IMR-90 (cell line): ENCODE data around the gene TUBA3D. TPM values are rescaled to one million over a fixed set of nuclear protein-coding genes. Genes with fewer than 3 reads are reported as not detected.
"Not testable (repeated sequence)": the region's sequence is repeated elsewhere in the genome, so short reads cannot be mapped to it uniquely, and the experiment has no call there.

Source experiments
- ATAC-seq: fragments of 200-7000 bp; cut with Tn5 transposase; 2 replicates; pipeline ENCODE4 v1.9.1; 2020; ENCODE audit warnings: low read depth, mild to moderate bottlenecking, moderate library complexity
- BruUV-seq: library from RNA; stranded (reverse); fragments of 400-500 nt; replicated peaks from 2 replicates; lab custom pipeline; 2021; lab: Mats Ljungman, UMichigan
- CTCF ChIA-PET: fragments of 300-600 bp; formaldehyde crosslinking; extraction: SDS; loops from one replicate; lab custom pipeline; 2021; ENCODE audit warnings: antibody characterized with exemption; lab: Yijun Ruan, JAX
- POLR2A ChIA-PET: fragments of 300-600 bp; sonication (Branson Sonifier 250); formaldehyde crosslinking; loops from one replicate; lab custom pipeline; 2022; ENCODE audit warnings: antibody characterized with exemption; ENCODE audit not compliant: unreplicated experiment; lab: Charles Lee
- DNase-seq: peaks from one replicate; pipeline ENCODE4 v3.0.0; 2013
- H2AFZ ChIP-seq: replicated peaks from 2 replicates; pipeline ENCODE3; 2013; ENCODE audit warnings: low read length, mild to moderate bottlenecking; ENCODE audit not compliant: poor library complexity
- H2AK5ac ChIP-seq: 2 replicates; pipeline ENCODE4 v1.6.1; 2013; ENCODE audit warnings: low read depth, low read length, inconsistent platforms
- H2AK9ac ChIP-seq: replicated peaks from 2 replicates; pipeline ENCODE3; 2013; ENCODE audit warnings: mild to moderate bottlenecking, low read depth, low read length, moderate library complexity; ENCODE audit not compliant: poor library complexity
- H2BK120ac ChIP-seq: 2 replicates; pipeline ENCODE4 v1.6.1; 2013; ENCODE audit warnings: low read depth, low read length, inconsistent platforms
- H2BK15ac ChIP-seq: 3 replicates; pipeline ENCODE4 v1.6.1; 2013; ENCODE audit warnings: low read depth, low read length, inconsistent platforms
- H2BK20ac ChIP-seq: 2 replicates; pipeline ENCODE4 v1.6.1; 2013; ENCODE audit warnings: low read depth, mild to moderate bottlenecking, inconsistent platforms, low read length, moderate library complexity
- H2BK5ac ChIP-seq: 2 replicates; pipeline ENCODE4 v1.6.1; 2013; ENCODE audit warnings: mild to moderate bottlenecking, low read depth, low read length, inconsistent platforms; ENCODE audit not compliant: poor library complexity, severe bottlenecking
- H3K14ac ChIP-seq: replicated peaks from 2 replicates; pipeline ENCODE4 v1.6.1; 2013; ENCODE audit warnings: low read depth, low read length, inconsistent platforms
- H3K18ac ChIP-seq: 2 replicates; pipeline ENCODE4 v1.6.1; 2013; ENCODE audit warnings: low read depth, low read length, control low read depth
- H3K23ac ChIP-seq: 2 replicates; pipeline ENCODE4 v1.6.1; 2013; ENCODE audit warnings: low read depth, low read length, inconsistent platforms
- H3K27ac ChIP-seq: 2 replicates; pipeline ENCODE4 v1.5.1; 2013; ENCODE audit warnings: mild to moderate bottlenecking, control low read depth, low read length; ENCODE audit not compliant: insufficient read depth
- H3K27me3 ChIP-seq: 2 replicates; pipeline ENCODE4 v1.6.1; 2013; ENCODE audit warnings: low read length; ENCODE audit not compliant: control insufficient read depth, insufficient read depth
- H3K36me3 ChIP-seq: 2 replicates; pipeline ENCODE4 v1.6.1; 2013; ENCODE audit warnings: low read length, mixed read lengths; ENCODE audit not compliant: control insufficient read depth, insufficient read depth
- H3K4ac ChIP-seq: 2 replicates; pipeline ENCODE4 v1.6.1; 2013; ENCODE audit warnings: low read depth, low read length, inconsistent platforms
- H3K4me1 ChIP-seq: 2 replicates; pipeline ENCODE4 v1.6.1; 2013; ENCODE audit warnings: low read length, mixed read lengths; ENCODE audit not compliant: control insufficient read depth, insufficient read depth
- H3K4me2 ChIP-seq: 2 replicates; pipeline ENCODE4 v1.6.1; 2013; ENCODE audit warnings: low read depth, mild to moderate bottlenecking, control low read depth, low read length, moderate library complexity
- H3K4me3 ChIP-seq: 2 replicates; pipeline ENCODE4 v1.5.1; 2013; ENCODE audit warnings: low read depth, mild to moderate bottlenecking, control low read depth, low read length, moderate library complexity; ENCODE audit not compliant: insufficient read depth
- H3K56ac ChIP-seq: 2 replicates; pipeline ENCODE4 v1.6.1; 2013; ENCODE audit warnings: low read length, inconsistent platforms; ENCODE audit not compliant: insufficient read depth; ENCODE audit errors: extremely low read depth
- H3K79me1 ChIP-seq, 2 experiments: 2 replicates each; pipeline ENCODE4 v1.6.1; 2013; ENCODE audit warnings: low read length in 2 of 2, inconsistent platforms in 1 of 2, low read depth in 1 of 2
- H3K9ac ChIP-seq: 2 replicates; pipeline ENCODE4 v1.6.1; 2013; ENCODE audit warnings: low read depth, low read length, control low read depth
- H3K9me1 ChIP-seq: 2 replicates; pipeline ENCODE4 v1.6.1; 2013; ENCODE audit warnings: low read length, inconsistent platforms; ENCODE audit not compliant: insufficient read depth
- H3K9me3 ChIP-seq: 2 replicates; pipeline ENCODE4 v1.6.1; 2013; ENCODE audit warnings: low read length; ENCODE audit not compliant: control insufficient read depth, insufficient read depth
- H4K20me1 ChIP-seq: 2 replicates; pipeline ENCODE4 v1.6.1; 2013; ENCODE audit warnings: low read length, inconsistent platforms; ENCODE audit not compliant: insufficient read depth
- H4K5ac ChIP-seq: 2 replicates; pipeline ENCODE4 v1.6.1; 2013; ENCODE audit warnings: mild to moderate bottlenecking, low read depth, low read length, control low read depth
- H4K8ac ChIP-seq, 2 experiments: 2 replicates each; pipeline ENCODE4 v1.6.1; 2013; ENCODE audit warnings: low read depth in 2 of 2, low read length in 2 of 2, control low read depth in 1 of 2, inconsistent platforms in 1 of 2
- H4K91ac ChIP-seq: 2 replicates; pipeline ENCODE4 v1.6.1; 2013; ENCODE audit warnings: low read depth, low read length, inconsistent platforms; ENCODE audit not compliant: insufficient read depth
- WGBS, 2 experiments: methylation state at CpG; one replicate each; pipeline versions ENCODE4 v1.1.5 to v1.1.7; 2013; ENCODE audit warnings: missing lambda C conversion rate in 2 of 2; ENCODE audit not compliant: insufficient read length in 1 of 2; ENCODE audit errors: extremely low coverage in 2 of 2; 5-methylcytosine and 5-hydroxymethylcytosine counted together
- dilution Hi-C: fragments of 300-500 bp; cut with HindIII; formaldehyde crosslinking; loops from one replicate; pipeline ENCODE4 v1.14.3; 2018; ENCODE audit warnings: low sequenced_read_pairs; ENCODE audit not compliant: unreplicated experiment
- in situ Hi-C: fragments of 300-500 bp; cut with MboI; formaldehyde crosslinking; loops from 3 replicates; pipeline ENCODE4 v1.14.3; 2019; ENCODE audit warnings: low sequenced_read_pairs, inconsistent platforms, mixed read lengths
- intact Hi-C: fragments of 100-400 bp; cut with micrococcal nuclease; formaldehyde crosslinking; loops from 2 replicates; pipeline ENCODE4 v1.10.0; 2022
- polyA plus RNA-seq, 3 experiments: library from polyadenylated mRNA; depleted of rRNA; stranded (reverse); fragments of >200 nt; gene quantifications; 2 replicates each; pipeline ENCODE4 v1.2.3, GENCODE V29; 2012; ENCODE audit warnings: low replicate concordance in 1 of 3
- total RNA-seq: library from RNA; depleted of rRNA; stranded (reverse); fragments of >200 nt; gene quantifications from 2 replicates; pipeline ENCODE4 v1.2.3, GENCODE V29; 2012
- TF ChIP-seq, protein P1 (sequence below): conservative IDR thresholded peaks from 2 replicates; pipeline ENCODE4 v1.5.1; 2012; ENCODE audit warnings: mild to moderate bottlenecking, low read depth, low read length, improper control_type of control experiment

Gene TUBA3D
- total and polyA plus RNA-seq, 2 of the 4 experiments (the other 2 are of a cell fraction): not detected

GRCh38 chr2:131516621-131517020 is 40.7 kb downstream of the TUBA3D start:
- 80% methylated on average over 1 of the region's 11 CpGs; no CpG with 5 or more reads in 1 of the 2 experiments for WGBS, 2 experiments
- H4K5ac ChIP-seq, H3K23ac ChIP-seq, H2AFZ ChIP-seq, H3K9me1 ChIP-seq, H3K27ac ChIP-seq, H2BK20ac ChIP-seq, H3K4me3 ChIP-seq, H3K27me3 ChIP-seq, H2AK9ac ChIP-seq, H3K9ac ChIP-seq, H3K4me1 ChIP-seq, H2AK5ac ChIP-seq, H3K18ac ChIP-seq, H2BK120ac ChIP-seq, BruUV-seq, H3K4ac ChIP-seq, H3K14ac ChIP-seq, H4K91ac ChIP-seq, POLR2A ChIA-PET, CTCF ChIA-PET, H3K9me3 ChIP-seq, H2BK15ac ChIP-seq, H3K4me2 ChIP-seq, H3K56ac ChIP-seq, dilution Hi-C loops, H4K8ac ChIP-seq, H2BK5ac ChIP-seq, H3K79me1 ChIP-seq, H4K20me1 ChIP-seq, intact Hi-C loops: not testable (repeated sequence)
- in situ Hi-C loops: loop anchor here (25.0 kb wide), 2 partner anchors 404 to 1354 kb away; partner anchors contain the start of gene PLEKHB2
- TF ChIP-seq, protein P1, sequence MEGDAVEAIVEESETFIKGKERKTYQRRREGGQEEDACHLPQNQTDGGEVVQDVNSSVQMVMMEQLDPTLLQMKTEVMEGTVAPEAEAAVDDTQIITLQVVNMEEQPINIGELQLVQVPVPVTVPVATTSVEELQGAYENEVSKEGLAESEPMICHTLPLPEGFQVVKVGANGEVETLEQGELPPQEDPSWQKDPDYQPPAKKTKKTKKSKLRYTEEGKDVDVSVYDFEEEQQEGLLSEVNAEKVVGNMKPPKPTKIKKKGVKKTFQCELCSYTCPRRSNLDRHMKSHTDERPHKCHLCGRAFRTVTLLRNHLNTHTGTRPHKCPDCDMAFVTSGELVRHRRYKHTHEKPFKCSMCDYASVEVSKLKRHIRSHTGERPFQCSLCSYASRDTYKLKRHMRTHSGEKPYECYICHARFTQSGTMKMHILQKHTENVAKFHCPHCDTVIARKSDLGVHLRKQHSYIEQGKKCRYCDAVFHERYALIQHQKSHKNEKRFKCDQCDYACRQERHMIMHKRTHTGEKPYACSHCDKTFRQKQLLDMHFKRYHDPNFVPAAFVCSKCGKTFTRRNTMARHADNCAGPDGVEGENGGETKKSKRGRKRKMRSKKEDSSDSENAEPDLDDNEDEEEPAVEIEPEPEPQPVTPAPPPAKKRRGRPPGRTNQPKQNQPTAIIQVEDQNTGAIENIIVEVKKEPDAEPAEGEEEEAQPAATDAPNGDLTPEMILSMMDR: peak; percentile 12; the same call in 1 of the 2 replicates
- ATAC-seq (peak; percentile 49), DNase-seq (peak; percentile 2)
- peaks cover 31% of the 10 kb centered on the region for H3K36me3 ChIP-seq
